ENCODE data around the gene RPS6KB1. TPM values are rescaled to one million over a fixed set of nuclear protein-coding genes. Genes with fewer than 3 reads are reported as not detected.
A peak's percentile ranks its signal among the peaks of the same experiment; 100 is the strongest.

RPS6KB1 gene
- total RNA-seq, 1 experiment from 2014 or later, result 75.7 TPM

- TF ChIP-seq, protein P1, sequence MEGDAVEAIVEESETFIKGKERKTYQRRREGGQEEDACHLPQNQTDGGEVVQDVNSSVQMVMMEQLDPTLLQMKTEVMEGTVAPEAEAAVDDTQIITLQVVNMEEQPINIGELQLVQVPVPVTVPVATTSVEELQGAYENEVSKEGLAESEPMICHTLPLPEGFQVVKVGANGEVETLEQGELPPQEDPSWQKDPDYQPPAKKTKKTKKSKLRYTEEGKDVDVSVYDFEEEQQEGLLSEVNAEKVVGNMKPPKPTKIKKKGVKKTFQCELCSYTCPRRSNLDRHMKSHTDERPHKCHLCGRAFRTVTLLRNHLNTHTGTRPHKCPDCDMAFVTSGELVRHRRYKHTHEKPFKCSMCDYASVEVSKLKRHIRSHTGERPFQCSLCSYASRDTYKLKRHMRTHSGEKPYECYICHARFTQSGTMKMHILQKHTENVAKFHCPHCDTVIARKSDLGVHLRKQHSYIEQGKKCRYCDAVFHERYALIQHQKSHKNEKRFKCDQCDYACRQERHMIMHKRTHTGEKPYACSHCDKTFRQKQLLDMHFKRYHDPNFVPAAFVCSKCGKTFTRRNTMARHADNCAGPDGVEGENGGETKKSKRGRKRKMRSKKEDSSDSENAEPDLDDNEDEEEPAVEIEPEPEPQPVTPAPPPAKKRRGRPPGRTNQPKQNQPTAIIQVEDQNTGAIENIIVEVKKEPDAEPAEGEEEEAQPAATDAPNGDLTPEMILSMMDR (IDR thresholded peaks at IDR 0.05 in 2 of 3, conservative IDR thresholded peaks at IDR 0.05 in 1 of 3; ENCODE audit: borderline replicate concordance in 1 of 3, insufficient read depth in 1 of 3, low read depth in 2 of 3, low read length in 2 of 3), result no peak
- TF ChIP-seq, protein P2, sequence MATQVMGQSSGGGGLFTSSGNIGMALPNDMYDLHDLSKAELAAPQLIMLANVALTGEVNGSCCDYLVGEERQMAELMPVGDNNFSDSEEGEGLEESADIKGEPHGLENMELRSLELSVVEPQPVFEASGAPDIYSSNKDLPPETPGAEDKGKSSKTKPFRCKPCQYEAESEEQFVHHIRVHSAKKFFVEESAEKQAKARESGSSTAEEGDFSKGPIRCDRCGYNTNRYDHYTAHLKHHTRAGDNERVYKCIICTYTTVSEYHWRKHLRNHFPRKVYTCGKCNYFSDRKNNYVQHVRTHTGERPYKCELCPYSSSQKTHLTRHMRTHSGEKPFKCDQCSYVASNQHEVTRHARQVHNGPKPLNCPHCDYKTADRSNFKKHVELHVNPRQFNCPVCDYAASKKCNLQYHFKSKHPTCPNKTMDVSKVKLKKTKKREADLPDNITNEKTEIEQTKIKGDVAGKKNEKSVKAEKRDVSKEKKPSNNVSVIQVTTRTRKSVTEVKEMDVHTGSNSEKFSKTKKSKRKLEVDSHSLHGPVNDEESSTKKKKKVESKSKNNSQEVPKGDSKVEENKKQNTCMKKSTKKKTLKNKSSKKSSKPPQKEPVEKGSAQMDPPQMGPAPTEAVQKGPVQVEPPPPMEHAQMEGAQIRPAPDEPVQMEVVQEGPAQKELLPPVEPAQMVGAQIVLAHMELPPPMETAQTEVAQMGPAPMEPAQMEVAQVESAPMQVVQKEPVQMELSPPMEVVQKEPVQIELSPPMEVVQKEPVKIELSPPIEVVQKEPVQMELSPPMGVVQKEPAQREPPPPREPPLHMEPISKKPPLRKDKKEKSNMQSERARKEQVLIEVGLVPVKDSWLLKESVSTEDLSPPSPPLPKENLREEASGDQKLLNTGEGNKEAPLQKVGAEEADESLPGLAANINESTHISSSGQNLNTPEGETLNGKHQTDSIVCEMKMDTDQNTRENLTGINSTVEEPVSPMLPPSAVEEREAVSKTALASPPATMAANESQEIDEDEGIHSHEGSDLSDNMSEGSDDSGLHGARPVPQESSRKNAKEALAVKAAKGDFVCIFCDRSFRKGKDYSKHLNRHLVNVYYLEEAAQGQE (IDR thresholded peaks at IDR 0.05; ENCODE audit: low read depth), result no peak
- TF ChIP-seq POLR2AphosphoS5 (IDR thresholded peaks at IDR 0.05; ENCODE audit: low read depth, low read length) (no peak), EZH2 (IDR thresholded peaks at IDR 0.05) (no peak)
Measured at GRCh38 chr17:59858932-59859331, 34.0 kb upstream of the RPS6KB1 start (continued).

- RAD21 ChIA-PET (ENCODE audit: low non-redundant PET in 1 of 2, low total read pairs in 2 of 2, uncharacterized antibody in 2 of 2, unreplicated experiment in 2 of 2), result interaction anchor here (0.8 to 1.6 kb wide), 5 partner anchors 73 to 152 kb away, joined by 3 to 12 read pairs (median 10); partner anchors contain the start of genes PTRH2 (in 1 of the 2) and VMP1 (in 1 of the 2)
- Histone ChIP-seq H3K9me3 (ENCODE audit: control insufficient read depth in 1 of 2, insufficient read depth in 1 of 2, low read depth in 1 of 2, low read length in 2 of 2) (no peaks in the 10 kb centered on the region), H3K27ac (ENCODE audit: low read depth, low read length) (no peak overlapping the region), H3K79me2 (ENCODE audit: insufficient read depth, low read length) (no peaks in the 10 kb centered on the region), H3K27me3 (ENCODE audit: insufficient read depth, low read length) (no peaks in the 10 kb centered on the region), H2AFZ (ENCODE audit: low read depth, low read length, poor library complexity, severe bottlenecking) (no peak overlapping the region), H3K4me1 (ENCODE audit: control insufficient read depth in 1 of 2, insufficient read depth in 2 of 2, low read length in 2 of 2) (peaks cover 18 to 32% of the 10 kb centered on the region in 2 experiments; a peak in 3 of 4 replicates), H3K9me2 (ENCODE audit: insufficient read depth) (no peaks in the 10 kb centered on the region), H3K4me2 (ENCODE audit: low read length) (no peak overlapping the region), H4K20me1 (ENCODE audit: insufficient read depth) (no peaks in the 10 kb centered on the region), H3K4me3 (replicated peaks in 1 of 2; ENCODE audit: low read depth in 1 of 2, low read length in 2 of 2) (no peak overlapping the region), H3K9ac (ENCODE audit: low read length) (no peak overlapping the region), H3K36me3 (ENCODE audit: control insufficient read depth in 1 of 2, insufficient read depth in 2 of 2, low read length in 2 of 2) (peaks cover 6 to 9% of the 10 kb centered on the region in 2 experiments; a peak in 2 of 4 replicates)
- POLR2A ChIA-PET, result interaction anchor here (0.7 to 1.9 kb wide), 8 partner anchors 10 to 107 kb away, joined by 3 to 9 read pairs (median 6); no protein-coding TSS in a partner anchor
- CTCF ChIA-PET, result interaction anchor here (0.7 to 3.7 kb wide), 24 partner anchors 10 to 1271 kb away, joined by 3 to 57 read pairs (median 5); partner anchors contain the start of genes PTRH2, RPS6KB1, TUBD1 and VMP1
- ATAC-seq, result peak; percentile 67
- DNase-seq (ENCODE audit: low read depth, low spot score), result no peak
- intact Hi-C loops (cut with micrococcal nuclease), result loop anchor here (1.0 kb wide), 3 partner anchors 106 to 338 kb away; no protein-coding TSS in a partner anchor
- TF ChIP-seq CEBPB (IDR thresholded peaks at IDR 0.05; ENCODE audit: low read depth) (0 out of 2 replicates have a peak, but pooled peaks have one; percentile 8), SIN3A (IDR thresholded peaks at IDR 0.05; ENCODE audit: low read depth) (no peak), ATF3 (IDR thresholded peaks at IDR 0.05) (no peak), RAD21 (IDR thresholded peaks at IDR 0.05; ENCODE audit: low read depth) (peak; percentile 97)
- TF ChIP-seq, protein P1 (IDR thresholded peaks at IDR 0.05 in 2 of 3, conservative IDR thresholded peaks at IDR 0.05 in 1 of 3; ENCODE audit: borderline replicate concordance in 1 of 3, insufficient read depth in 1 of 3, low read depth in 2 of 3, low read length in 2 of 3), result peak; percentile 44 to 88 (median 80); a peak in 4 of 6 replicates
- BruUV-seq (replicated peaks), result TSS peak; percentile 30
Measured at GRCh38 chr17:59859444-59860025, 33.4 kb upstream of the RPS6KB1 start.
